ENCODE measurements around the gene RANBP9.

The RANBP9 gene

DNA sequence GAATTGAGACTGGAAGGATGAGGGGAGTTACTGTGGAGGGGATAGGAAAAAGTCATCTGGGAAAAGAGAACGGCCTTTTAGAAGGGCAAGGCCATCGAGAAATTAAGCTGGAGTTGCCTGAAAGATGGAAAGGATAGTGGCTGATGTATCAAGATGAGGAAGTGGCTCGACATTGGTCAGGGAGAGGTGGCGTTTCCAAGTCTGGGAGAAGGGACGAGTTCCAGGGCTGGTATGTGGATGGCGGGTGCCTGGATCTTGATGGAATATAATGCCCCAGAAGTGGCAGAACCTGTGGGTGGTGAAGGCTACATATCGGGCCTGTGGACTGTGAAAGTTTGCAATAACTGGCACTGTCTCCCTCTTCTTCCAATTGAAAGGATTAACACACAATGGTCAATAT, 139.4 kb downstream of the RANBP9 start:
- H3K4me3 ChIP-seq (replicated peaks; ENCODE audit: low read depth, low read length), result no peak overlapping the region
- DNase-seq (ENCODE audit: extremely low read depth, low read depth), result no peak
- TF ChIP-seq, protein P1, sequence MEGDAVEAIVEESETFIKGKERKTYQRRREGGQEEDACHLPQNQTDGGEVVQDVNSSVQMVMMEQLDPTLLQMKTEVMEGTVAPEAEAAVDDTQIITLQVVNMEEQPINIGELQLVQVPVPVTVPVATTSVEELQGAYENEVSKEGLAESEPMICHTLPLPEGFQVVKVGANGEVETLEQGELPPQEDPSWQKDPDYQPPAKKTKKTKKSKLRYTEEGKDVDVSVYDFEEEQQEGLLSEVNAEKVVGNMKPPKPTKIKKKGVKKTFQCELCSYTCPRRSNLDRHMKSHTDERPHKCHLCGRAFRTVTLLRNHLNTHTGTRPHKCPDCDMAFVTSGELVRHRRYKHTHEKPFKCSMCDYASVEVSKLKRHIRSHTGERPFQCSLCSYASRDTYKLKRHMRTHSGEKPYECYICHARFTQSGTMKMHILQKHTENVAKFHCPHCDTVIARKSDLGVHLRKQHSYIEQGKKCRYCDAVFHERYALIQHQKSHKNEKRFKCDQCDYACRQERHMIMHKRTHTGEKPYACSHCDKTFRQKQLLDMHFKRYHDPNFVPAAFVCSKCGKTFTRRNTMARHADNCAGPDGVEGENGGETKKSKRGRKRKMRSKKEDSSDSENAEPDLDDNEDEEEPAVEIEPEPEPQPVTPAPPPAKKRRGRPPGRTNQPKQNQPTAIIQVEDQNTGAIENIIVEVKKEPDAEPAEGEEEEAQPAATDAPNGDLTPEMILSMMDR (IDR thresholded peaks at IDR 0.05; ENCODE audit: low read depth, low read length, missing control alignments), result no peak

Measured in HFF-Myc (cell line).